GM19193 (cell line): ENCODE results near the gene GPR146.

Experiments
- POLR2A ChIP-seq: IDR thresholded peaks from 4 replicates; pipeline ENCODE4 v1.6.1; 2011; ENCODE audit not compliant: insufficient read depth, insufficient read length; ENCODE audit errors: extremely low read depth

Gene GPR146

GRCh38 chr7:1030444-1031070 is 13.8 kb upstream of the GPR146 start:
- TF ChIP-seq POLR2A, result no peak

GRCh38 chr7:1031716-1032455 is 12.5 kb upstream of the GPR146 start:
- no peak for TF ChIP-seq POLR2A

GRCh38 chr7:1032536-1033181 is 11.7 kb upstream of the GPR146 start:
- no peak for TF ChIP-seq POLR2A

GRCh38 chr7:1033546-1034145 is 10.7 kb upstream of the GPR146 start:
- TF ChIP-seq POLR2A, result no peak

- no peak for TF ChIP-seq POLR2A
Measured at GRCh38 chr7:1040790-1041189, 3.6 kb upstream of the GPR146 start.

GRCh38 chr7:1041551-1042491 is 2.5 kb upstream of the GPR146 start:
- no peak for TF ChIP-seq POLR2A

- no peak for TF ChIP-seq POLR2A
Measured at GRCh38 chr7:1042492-1042833, 1.9 kb upstream of the GPR146 start.

GRCh38 chr7:1043552-1044188 is 676 bp upstream of the GPR146 start:
- no peak for TF ChIP-seq POLR2A

- no peak for TF ChIP-seq POLR2A
Measured at GRCh38 chr7:1045069-1046063, 1.0 kb downstream of the GPR146 start.

- no peak for TF ChIP-seq POLR2A
Measured at GRCh38 chr7:1046722-1047679, 2.7 kb downstream of the GPR146 start.

GRCh38 chr7:1049006-1049741 is 4.8 kb downstream of the GPR146 start:
- no peak for TF ChIP-seq POLR2A
